ENCODE results near the gene UROC1. TPM values are rescaled to one million over a fixed set of nuclear protein-coding genes. Genes with fewer than 3 reads are reported as not detected.

UROC1 gene
- not detected for total RNA-seq
- long read RNA-seq, donor 1: 0 reads
- long read RNA-seq, donor 2: 0 reads

- DNase-seq (peak in 1 of 3 donors; percentile 34), ATAC-seq (no peak)
- no peak for TF ChIP-seq CTCF (IDR thresholded peaks at IDR 0.05)
- Histone ChIP-seq H3K9me3 (no peaks in the 10 kb centered on the region), H3K4me3 (no peak within 1 kb of the TSS), H3K4me1 (ENCODE audit: low read depth) (no peaks in the 10 kb centered on the region), H3K36me3 (ENCODE audit: low read depth) (no peaks in the 10 kb centered on the region)
- intact Hi-C loops (cut with DNase I, micrococcal nuclease): no loop called here
Measured at GRCh38 chr3:126517291-126517951, at the start of gene UROC1. UROC1 (minus strand) TSS chr3:126517773; CDS start chr3:126517719, 54 bp downstream.

- Histone ChIP-seq H3K4me1 (ENCODE audit: low read depth) (no peaks in the 10 kb centered on the region), H3K4me3 (no peak overlapping the region), H3K36me3 (ENCODE audit: low read depth) (no peaks in the 10 kb centered on the region), H3K9me3 (no peaks in the 10 kb centered on the region)
- DNase-seq (no peak), ATAC-seq (no peak)
- TF ChIP-seq CTCF (IDR thresholded peaks at IDR 0.05): no peak
- intact Hi-C loops (cut with DNase I, micrococcal nuclease): no loop called here
Measured at GRCh38 chr3:126562737-126563276, 45.2 kb upstream of the UROC1 start.

- intact Hi-C loops (cut with DNase I, micrococcal nuclease): no loop called here
- ATAC-seq: no peak
- DNase-seq: peak in 1 of 3 donors; percentile 0
- Histone ChIP-seq H3K4me3 (no peak within 1 kb of the TSS), H3K36me3 (ENCODE audit: low read depth) (no peaks in the 10 kb centered on the region), H3K4me1 (ENCODE audit: low read depth) (no peaks in the 10 kb centered on the region), H3K9me3 (no peaks in the 10 kb centered on the region)
- no peak for TF ChIP-seq CTCF (IDR thresholded peaks at IDR 0.05)
Measured at GRCh38 chr3:126558336-126559071, 40.9 kb upstream of the UROC1 start, which contains the start of gene C3orf22. C3orf22 (minus strand) TSS chr3:126558932; CDS start chr3:126553390, 5,542 bp downstream.

- no peak for DNase-seq
- H3K9me3 ChIP-seq: no peaks in the 10 kb centered on the region
- intact Hi-C loops (cut with DNase I, micrococcal nuclease): no loop called here
- no peak for TF ChIP-seq CTCF (IDR thresholded peaks at IDR 0.05)
- H3K4me3 ChIP-seq: no peak overlapping the region
- H3K4me1 ChIP-seq (ENCODE audit: low read depth): no peaks in the 10 kb centered on the region
- no peak for ATAC-seq
- no peaks in the 10 kb centered on the region for H3K36me3 ChIP-seq (ENCODE audit: low read depth)
Measured at GRCh38 chr3:126557761-126558160, 40.2 kb upstream of the UROC1 start.

- H3K4me1 ChIP-seq (ENCODE audit: low read depth): no peaks in the 10 kb centered on the region
- no peaks in the 10 kb centered on the region for H3K36me3 ChIP-seq (ENCODE audit: low read depth)
- DNase-seq (peak in 1 of 3 donors; percentile 0), ATAC-seq (no peak)
- intact Hi-C loops (cut with DNase I, micrococcal nuclease): no loop called here
- TF ChIP-seq CTCF (IDR thresholded peaks at IDR 0.05): no peak
- no peak overlapping the region for H3K4me3 ChIP-seq
- no peaks in the 10 kb centered on the region for H3K9me3 ChIP-seq
Measured at GRCh38 chr3:126557415-126557745, 39.8 kb upstream of the UROC1 start.

Measured in mucosa of descending colon (tissue), 3 donors.